ENCODE measurements around the gene EBF3.
A peak's percentile ranks its signal among the peaks of the same experiment; 100 is the strongest.

Gene EBF3

DNA sequence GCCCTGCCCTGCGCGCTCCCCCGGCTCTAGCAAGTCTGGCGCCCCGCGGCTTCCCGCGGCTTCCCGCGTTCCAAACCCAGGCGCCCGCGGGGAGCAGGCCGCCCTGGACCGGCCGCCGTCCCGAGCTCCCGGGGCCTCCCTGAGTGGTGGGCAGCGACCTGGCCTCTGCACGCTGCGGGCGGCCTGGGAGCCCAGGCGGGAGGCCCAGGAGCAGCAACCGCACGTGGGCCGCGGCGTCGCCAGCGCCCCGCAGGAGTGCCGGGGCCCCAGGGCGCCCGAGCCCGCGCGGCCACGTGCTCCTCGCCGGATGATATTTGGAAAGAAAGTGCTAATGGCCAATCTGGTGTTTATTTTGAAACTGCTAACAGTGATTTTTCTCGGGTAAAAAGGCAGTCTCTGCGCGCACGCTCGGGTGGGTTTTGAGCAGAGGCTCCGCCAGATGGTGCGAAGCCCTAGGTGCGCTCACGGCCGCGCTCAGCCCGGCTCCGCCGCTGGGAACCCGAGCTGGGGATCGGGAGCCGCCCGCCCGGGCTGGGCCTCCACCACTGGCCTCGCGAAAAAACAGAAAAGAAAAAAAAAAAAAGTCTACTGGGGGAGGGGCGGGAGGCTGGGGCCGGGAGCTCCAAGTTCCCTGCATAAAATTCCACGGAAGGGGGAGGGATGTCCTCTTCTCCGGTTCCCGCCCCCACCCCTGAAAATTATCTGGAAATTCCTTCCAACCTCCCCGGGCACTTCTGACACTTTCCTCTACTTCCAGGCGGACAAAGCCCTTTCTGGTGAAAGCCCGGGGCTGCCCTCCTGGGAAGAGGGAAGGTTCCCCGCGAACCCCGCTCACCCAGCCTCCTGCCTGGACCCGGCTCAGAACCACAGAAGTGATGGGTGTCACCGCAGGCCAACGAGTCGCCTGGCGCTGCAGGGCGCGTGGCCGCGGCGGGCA is 4.3 kb downstream of the EBF3 start:
- no peak overlapping the region for H3K4me3 Mint-ChIP-seq

DNA sequence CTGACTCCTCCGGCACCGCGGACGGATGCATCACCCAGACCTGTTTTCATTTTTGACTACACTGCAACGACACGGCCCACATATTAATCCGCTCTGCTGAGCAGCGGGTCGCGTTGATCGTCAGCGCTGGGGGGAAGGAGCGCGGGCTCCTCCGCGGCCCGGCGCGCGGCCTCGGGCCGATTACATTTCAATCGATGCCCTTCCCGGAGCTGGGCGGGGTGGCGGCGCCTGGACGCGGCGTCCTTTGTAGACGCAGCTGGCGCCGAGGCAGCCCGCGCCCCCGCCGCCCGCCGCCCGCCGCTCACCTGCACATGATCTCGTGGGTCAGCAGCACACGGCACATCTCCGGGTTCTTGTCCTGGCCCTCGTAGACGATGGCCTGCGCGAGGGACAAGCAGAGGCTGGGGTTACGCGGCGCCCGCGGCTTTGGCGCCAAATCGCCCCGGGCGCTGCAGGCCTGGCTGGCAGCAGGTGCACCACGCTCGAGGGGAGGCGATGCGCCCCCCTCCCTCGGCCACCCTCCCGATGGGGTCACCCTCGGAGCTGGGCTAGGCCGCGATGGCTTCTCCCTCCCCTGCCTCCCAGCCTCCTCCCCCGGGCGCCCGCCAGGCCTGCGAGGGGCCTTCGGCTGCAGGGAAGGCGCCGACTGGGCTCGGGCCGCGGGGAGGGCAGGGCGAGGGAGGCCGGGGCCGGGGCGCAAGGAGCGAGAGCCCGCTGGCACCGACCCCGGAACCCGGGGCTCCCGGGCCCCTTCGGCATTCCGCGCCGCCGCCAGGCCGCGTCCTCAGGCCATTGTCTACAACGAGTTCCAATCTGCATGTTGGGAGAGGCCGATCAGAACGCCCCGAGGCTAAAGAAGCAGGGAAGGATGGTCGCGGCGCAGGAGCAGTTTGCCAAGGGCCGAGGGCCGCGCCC is 5.2 kb downstream of the EBF3 start:
- H3K27ac Mint-ChIP-seq = peak overlapping the region; percentile 70
- peaks cover 11% of the 10 kb centered on the region for H3K4me1 Mint-ChIP-seq (ENCODE audit: low read depth)
- no peak for DNase-seq (ENCODE audit: low spot score)
- H3K36me3 Mint-ChIP-seq (ENCODE audit: low read depth) = peaks cover 2% of the 10 kb centered on the region
- peak overlapping the region; percentile 53 for H3K4me3 Mint-ChIP-seq
- no peaks in the 10 kb centered on the region for H3K9me3 Mint-ChIP-seq
- peaks cover 77% of the 10 kb centered on the region for H3K27me3 Mint-ChIP-seq (ENCODE audit: low read depth)

More for the DNA sequence above, 4.3 kb downstream of the EBF3 start:
- peak overlapping the region; percentile 67 for H3K27ac Mint-ChIP-seq
- DNase-seq (ENCODE audit: low spot score) = no peak
- H3K27me3 Mint-ChIP-seq (ENCODE audit: low read depth) = peaks cover 71% of the 10 kb centered on the region
- H3K36me3 Mint-ChIP-seq (ENCODE audit: low read depth) = peaks cover 2% of the 10 kb centered on the region
- H3K4me1 Mint-ChIP-seq (ENCODE audit: low read depth) = peaks cover 11% of the 10 kb centered on the region
- H3K9me3 Mint-ChIP-seq = no peaks in the 10 kb centered on the region

DNA sequence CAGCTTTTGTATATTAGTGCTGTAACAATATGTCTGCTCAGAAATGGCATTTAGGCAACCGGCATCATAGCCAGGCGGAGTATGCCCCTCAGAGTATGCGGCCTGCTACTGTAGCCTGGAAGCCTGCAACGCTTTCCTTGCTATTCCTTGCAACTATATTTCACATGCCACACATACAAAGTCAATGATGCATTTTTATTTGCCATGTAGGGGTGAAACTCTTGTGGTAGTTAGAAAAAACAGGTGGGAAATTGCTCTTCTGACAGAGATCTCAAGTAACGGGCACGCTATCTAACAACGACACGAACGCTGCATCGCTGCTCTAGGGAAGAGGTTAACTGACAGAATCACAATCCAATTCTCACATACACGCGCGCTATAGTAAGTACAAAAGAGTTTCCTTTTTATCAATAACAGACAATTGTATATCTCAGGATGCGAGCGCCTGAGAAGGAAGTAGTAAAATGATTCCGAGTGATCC is 5.9 kb downstream of the EBF3 start:
- peak overlapping the region; percentile 70 for H3K27ac Mint-ChIP-seq
- peak overlapping the region; percentile 53 for H3K4me3 Mint-ChIP-seq

DNA sequence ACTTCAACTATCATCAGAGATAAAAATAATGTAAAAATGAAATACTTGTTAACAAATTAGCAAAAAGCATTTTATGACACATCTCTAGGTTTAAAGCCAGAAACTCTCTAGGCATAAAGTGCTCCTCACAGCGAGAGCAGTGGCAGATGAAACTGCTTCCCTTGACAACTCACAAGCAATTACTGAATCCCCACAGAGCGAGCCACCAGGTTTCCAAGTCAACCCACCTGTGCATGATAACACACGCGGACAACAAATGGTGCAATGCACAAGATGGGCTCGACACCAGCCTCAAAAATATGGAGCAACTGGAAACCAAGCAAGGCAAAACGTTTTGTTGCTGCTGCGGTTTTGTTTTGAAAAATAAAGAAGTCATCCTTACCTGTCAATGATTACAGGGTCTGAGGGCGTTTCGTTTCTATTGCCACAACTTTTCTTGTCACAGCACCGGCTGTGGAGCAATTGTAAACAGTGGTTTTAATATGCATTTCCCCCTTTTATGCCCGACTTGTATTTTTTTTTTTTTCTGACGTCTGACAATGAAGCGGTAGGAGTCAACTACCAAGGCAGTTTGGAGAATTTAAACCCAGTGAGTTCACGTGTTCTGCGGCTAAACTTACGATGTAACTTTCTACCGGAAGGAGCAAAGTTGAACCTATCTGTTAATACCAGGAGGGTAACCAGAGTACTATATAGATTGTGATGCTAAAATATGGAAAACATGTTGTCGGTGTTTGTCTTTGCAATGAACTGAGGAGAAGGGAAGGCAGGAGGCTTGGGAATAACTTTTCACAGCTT is 7.0 kb downstream of the EBF3 start:
- Mint-ChIP-seq H3K4me1 (ENCODE audit: low read depth) (peaks cover 5% of the 10 kb centered on the region), H3K27me3 (ENCODE audit: low read depth) (peaks cover 69% of the 10 kb centered on the region), H3K36me3 (ENCODE audit: low read depth) (peaks cover 2% of the 10 kb centered on the region), H3K9me3 (no peaks in the 10 kb centered on the region), H3K27ac (no peak overlapping the region), H3K4me3 (no peak overlapping the region)
- no peak for DNase-seq (ENCODE audit: low spot score)

More for the DNA sequence above, 5.9 kb downstream of the EBF3 start:
- peaks cover 10% of the 10 kb centered on the region for H3K4me1 Mint-ChIP-seq (ENCODE audit: low read depth)
- no peak for DNase-seq (ENCODE audit: low spot score)
- H3K27me3 Mint-ChIP-seq (ENCODE audit: low read depth) = peaks cover 76% of the 10 kb centered on the region
- H3K9me3 Mint-ChIP-seq = no peaks in the 10 kb centered on the region
- H3K36me3 Mint-ChIP-seq (ENCODE audit: low read depth) = peaks cover 2% of the 10 kb centered on the region

DNA sequence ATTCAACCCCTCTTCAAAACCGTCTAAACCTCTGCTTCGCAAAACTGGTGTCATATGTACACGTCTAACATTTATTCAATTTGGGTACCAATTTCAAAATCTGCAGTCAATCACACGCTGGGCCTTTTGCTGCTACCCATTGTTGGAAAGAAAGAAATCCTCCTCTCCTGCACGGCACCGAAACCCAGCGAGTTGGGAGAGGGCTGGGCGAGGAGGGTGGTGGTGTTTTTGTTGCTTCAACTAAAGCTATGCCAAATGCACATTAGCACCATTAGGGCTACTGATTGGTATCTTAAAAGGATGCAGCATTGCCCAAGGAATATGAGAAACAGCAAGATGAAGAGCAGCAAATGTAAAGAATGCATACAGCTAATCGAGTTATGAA is 7.8 kb downstream of the EBF3 start:
- Mint-ChIP-seq H3K27ac (no peak overlapping the region), H3K27me3 (ENCODE audit: low read depth) (peaks cover 62% of the 10 kb centered on the region)

DNA sequence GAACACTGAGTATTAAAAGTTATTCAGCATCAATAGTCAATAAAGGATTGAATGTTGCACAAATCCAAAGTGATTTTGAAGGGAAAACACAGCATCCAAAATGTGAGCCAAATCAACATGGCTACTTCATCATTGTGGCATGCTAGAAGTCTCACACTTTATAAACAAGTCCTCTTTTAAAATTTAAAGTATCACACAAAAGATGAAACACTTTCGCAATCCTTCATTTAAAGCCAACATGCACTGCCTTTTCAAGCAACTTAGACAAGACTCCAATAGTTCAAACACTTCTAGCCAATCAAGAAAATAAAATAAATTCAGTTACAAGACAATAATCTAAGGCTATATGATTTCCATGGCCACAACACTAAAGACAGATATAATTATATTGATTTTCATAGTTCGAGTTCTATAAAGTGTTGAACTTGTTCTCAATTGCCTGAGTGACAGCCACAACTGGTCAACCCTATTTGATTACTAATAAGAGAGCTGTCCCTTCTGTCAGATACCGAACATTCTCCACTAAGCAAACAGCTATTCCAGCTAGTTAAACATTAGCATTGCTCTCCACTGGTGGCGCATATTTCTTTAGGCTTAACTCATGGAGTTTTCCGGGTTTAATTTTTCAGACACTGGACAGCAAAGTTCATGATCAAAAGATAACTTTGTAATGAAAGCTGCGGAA is 8.3 kb downstream of the EBF3 start:
- Mint-ChIP-seq H3K27me3 (ENCODE audit: low read depth) (peaks cover 61% of the 10 kb centered on the region), H3K4me1 (ENCODE audit: low read depth) (peaks cover 6% of the 10 kb centered on the region), H3K4me3 (no peak overlapping the region), H3K36me3 (ENCODE audit: low read depth) (peaks cover 2% of the 10 kb centered on the region), H3K27ac (no peak overlapping the region), H3K9me3 (no peaks in the 10 kb centered on the region)
- no peak for DNase-seq (ENCODE audit: low spot score)

More for the DNA sequence above, 7.8 kb downstream of the EBF3 start:
- Mint-ChIP-seq H3K4me3 (no peak overlapping the region), H3K4me1 (ENCODE audit: low read depth) (peaks cover 5% of the 10 kb centered on the region), H3K36me3 (ENCODE audit: low read depth) (peaks cover 2% of the 10 kb centered on the region), H3K9me3 (no peaks in the 10 kb centered on the region)
- no peak for DNase-seq (ENCODE audit: low spot score)

DNA sequence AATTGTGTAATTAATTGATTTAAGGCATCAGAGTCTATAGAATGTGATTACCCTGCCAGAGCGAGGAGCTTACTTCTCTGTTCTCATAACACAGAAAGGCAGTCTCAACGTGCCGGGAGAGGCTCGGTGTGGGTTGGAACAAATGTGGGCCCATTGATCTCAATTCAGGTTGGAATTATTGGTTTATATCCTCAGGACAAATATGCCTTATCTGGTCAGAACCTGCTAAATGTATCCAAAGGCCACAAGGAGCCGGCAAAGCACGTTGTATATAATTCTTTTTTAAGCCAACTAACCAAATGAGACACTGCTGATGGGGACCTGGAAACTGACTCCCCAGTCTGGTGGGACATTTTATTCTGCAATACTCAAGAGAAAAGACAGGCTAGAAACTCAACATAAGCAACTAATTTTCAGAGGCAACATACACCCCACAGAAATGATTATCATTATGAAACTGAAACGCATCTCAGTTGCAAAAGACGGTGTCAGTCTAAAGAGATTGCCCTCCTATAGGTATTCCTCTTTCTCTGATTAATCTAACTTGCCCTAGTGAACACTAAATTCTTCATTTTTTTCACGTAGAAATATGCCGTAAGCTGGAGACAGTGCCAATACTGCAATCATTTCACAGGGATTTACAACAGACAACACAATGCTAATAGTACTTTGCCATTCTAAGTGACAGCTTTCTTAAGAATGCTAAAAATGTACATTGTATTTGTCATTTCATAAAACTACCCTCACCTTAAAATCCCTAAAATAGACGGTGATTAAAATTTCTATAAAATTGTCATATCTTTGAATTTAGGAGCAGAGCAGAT is 9.4 kb downstream of the EBF3 start:
- Mint-ChIP-seq H3K36me3 (ENCODE audit: low read depth) (no peaks in the 10 kb centered on the region), H3K4me1 (ENCODE audit: low read depth) (peaks cover 6% of the 10 kb centered on the region), H3K9me3 (no peaks in the 10 kb centered on the region), H3K27ac (no peak overlapping the region), H3K27me3 (ENCODE audit: low read depth) (peaks cover 56% of the 10 kb centered on the region), H3K4me3 (no peak overlapping the region)
- no peak for DNase-seq (ENCODE audit: low spot score)

DNA sequence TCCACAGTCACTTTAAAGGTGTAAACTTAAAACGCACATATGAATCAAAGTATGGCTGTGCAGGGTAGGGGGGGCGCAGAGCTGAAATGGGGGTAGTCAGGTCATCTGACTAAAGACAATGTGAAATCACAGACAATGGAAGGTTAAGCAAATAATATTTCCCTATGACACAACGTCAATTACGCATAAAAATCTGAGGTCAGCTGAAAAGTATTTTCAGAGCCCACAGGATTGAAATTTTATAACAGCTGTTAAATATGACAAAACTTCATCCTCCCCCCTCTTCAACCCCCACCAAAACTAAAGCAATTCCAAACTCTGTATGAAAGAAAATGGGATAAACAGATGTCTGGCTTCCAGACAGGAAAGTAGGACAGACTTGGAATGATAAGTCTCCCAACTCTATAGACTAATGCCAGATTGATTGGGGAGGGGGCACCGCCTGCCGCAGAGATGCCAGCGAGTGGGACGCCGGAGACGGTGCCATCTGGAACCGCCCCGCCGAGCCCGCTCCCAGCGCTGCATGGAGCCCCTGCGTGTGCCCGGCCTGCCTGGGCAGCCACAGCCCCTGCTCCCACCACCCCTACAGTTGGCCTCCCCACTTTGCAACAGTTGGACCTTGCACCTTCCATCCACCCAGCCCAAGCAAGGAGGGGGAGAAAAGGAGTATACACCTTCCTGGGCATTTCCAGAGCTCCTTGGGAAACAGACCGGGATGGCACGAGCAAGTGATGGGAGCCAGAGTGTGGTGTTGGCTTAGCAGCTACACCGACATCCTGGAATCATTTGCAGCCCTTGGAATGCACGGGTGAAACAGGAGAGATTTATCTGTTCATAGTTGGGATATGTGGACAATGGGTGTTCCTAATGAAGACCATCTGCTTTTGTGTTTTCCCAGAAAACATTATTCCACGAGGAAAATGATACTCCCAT is 10.7 kb downstream of the EBF3 start:
- Mint-ChIP-seq H3K27me3 (ENCODE audit: low read depth) (peaks cover 56% of the 10 kb centered on the region), H3K4me1 (ENCODE audit: low read depth) (peaks cover 5% of the 10 kb centered on the region), H3K36me3 (ENCODE audit: low read depth) (no peaks in the 10 kb centered on the region), H3K9me3 (no peaks in the 10 kb centered on the region), H3K27ac (no peak overlapping the region), H3K4me3 (no peak overlapping the region)
- no peak for DNase-seq (ENCODE audit: low spot score)

DNA sequence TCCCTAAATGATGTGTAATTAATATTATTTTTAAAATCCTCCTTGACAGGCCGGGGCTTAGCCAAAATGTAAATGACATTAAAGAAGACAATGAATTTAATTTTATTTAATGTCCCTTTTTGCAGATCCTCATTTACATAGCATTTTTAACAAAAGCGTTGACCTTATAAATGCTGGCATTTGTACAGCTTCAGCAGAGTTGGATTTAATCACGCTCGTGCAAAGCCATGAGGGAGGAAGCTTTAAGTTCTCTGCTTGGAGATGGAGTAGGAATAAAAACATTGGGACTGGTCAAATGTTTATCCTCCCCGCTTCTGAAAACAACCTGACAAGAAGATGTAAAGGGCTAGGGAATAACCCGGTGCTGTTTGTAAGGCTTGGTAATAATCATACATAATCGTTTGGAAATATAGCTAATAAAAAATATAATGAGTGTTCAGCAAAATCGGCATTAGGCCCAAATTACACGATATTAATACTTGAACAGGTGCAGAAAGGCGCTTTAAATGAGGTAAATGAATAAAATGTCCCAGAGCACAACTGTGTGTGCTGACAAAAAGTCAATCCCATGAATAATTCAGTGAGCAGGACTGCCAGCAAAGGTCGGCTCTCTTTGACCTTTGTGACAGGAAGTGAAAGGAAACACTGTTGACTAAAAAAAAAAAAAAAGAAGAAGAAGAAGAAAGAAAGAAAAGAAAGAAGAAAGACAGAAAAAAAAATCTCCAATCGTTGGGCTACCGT is 11.5 kb downstream of the EBF3 start:
- peaks cover 47% of the 10 kb centered on the region for H3K27me3 Mint-ChIP-seq (ENCODE audit: low read depth)

DNA sequence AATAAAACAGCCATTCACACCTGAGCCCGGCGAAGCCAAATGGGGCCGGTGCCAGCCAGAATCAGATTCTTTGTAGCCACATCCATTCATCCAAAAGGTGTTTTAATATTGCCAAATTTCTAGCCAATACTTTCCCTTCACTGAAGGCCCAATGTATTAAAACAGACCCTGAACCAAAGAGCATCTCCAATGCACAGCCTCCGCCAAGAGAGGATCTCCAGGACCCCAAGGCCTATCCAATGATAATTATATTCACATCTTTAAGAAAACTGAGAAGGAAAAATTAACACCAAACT is 12.2 kb downstream of the EBF3 start:
- peaks cover 2% of the 10 kb centered on the region for H3K4me1 Mint-ChIP-seq (ENCODE audit: low read depth)
- H3K36me3 Mint-ChIP-seq (ENCODE audit: low read depth) = no peaks in the 10 kb centered on the region
- no peaks in the 10 kb centered on the region for H3K9me3 Mint-ChIP-seq
- H3K4me3 Mint-ChIP-seq = no peak overlapping the region
- H3K27me3 Mint-ChIP-seq (ENCODE audit: low read depth) = peaks cover 41% of the 10 kb centered on the region
- DNase-seq (ENCODE audit: low spot score) = no peak
- H3K27ac Mint-ChIP-seq = no peak overlapping the region

More for the DNA sequence above, 11.5 kb downstream of the EBF3 start:
- Mint-ChIP-seq H3K4me1 (ENCODE audit: low read depth) (peaks cover 2% of the 10 kb centered on the region), H3K4me3 (no peak overlapping the region), H3K36me3 (ENCODE audit: low read depth) (no peaks in the 10 kb centered on the region), H3K27ac (no peak overlapping the region), H3K9me3 (no peaks in the 10 kb centered on the region)
- DNase-seq (ENCODE audit: low spot score) = no peak

Data from T-helper 2 cell treated with Interferon-gamma antibody and Interleukin-4, amounts not matched to agents 5 μg/mL and 100 μg/mL, for 36 hours (primary cell).